Esophagus muscularis mucosa (tissue), 4 donors: Measurements from ENCODE around the gene NCOA3. TPM values are rescaled to one million over a fixed set of nuclear protein-coding genes. Genes with fewer than 3 reads are reported as not detected.

Experiments
- DNase-seq: peaks from one replicate; pipeline ENCODE4 v3.0.0-alpha.2; 2017; ENCODE audit errors: extremely low spot score
- H3K27ac ChIP-seq, 4 donors: fragments of 200-600 bp; sonication (generic); replicated peaks in 1 of 4; 1 replicate in 3 of 4; 2 replicates in 1 of 4; pipeline ENCODE4 v1.5.1; 2016 to 2019; ENCODE audit warnings: mild to moderate bottlenecking in 1 of 4
- H3K27me3 ChIP-seq, 4 donors: fragments of 200-600 bp; sonication (generic); one replicate each; pipeline versions ENCODE4 v1.5.1 to v1.6.0; 2016 to 2019
- H3K36me3 ChIP-seq, 4 donors: fragments of 200-600 bp; sonication (generic); one replicate each; pipeline ENCODE4 v1.5.1; 2016 to 2019
- H3K4me1 ChIP-seq, 4 donors: fragments of 200-600 bp; sonication (generic); one replicate each; pipeline ENCODE4 v1.5.1; 2016 to 2019
- H3K4me3 ChIP-seq, 4 donors: fragments of 200-600 bp; sonication (generic); 1 replicate in 2 of 4; 2 replicates in 2 of 4; pipeline ENCODE4 v1.5.1; 2016 to 2019; ENCODE audit warnings: mild to moderate bottlenecking in 4 of 4, moderate library complexity in 1 of 4
- H3K9me3 ChIP-seq, 4 donors: fragments of 200-600 bp; sonication (generic); 1 replicate in 3 of 4; 2 replicates in 1 of 4; pipeline ENCODE4 v1.5.1; 2016 to 2019
- EP300 ChIP-seq: sonication (generic); formaldehyde crosslinking; IDR thresholded peaks from one replicate; pipeline ENCODE4 v1.6.1; 2017; ENCODE audit warnings: antibody characterized with exemption
- POLR2A ChIP-seq: fragments of 450-650 bp; IDR thresholded peaks from one replicate; pipeline ENCODE4 v1.6.1; 2017; ENCODE audit warnings: antibody characterized with exemption, moderate library complexity, mild to moderate bottlenecking, low read depth
- POLR2AphosphoS5 ChIP-seq, 2 donors: sonication (generic); formaldehyde crosslinking; IDR thresholded peaks; one replicate each; pipeline ENCODE4 v1.6.1; 2017; ENCODE audit warnings: antibody characterized with exemption in 2 of 2
- WGBS: methylation state at CpG from one replicate; pipeline ENCODE4 v1.1.5; 2018; 5-methylcytosine and 5-hydroxymethylcytosine counted together
- intact Hi-C: fragments of 100-400 bp; cut with DNase I; formaldehyde crosslinking; loops from one replicate; pipeline ENCODE4 v1.15.1; 2023
- total RNA-seq, 4 donors: library from RNA; depleted of rRNA; stranded (reverse); fragments of >200 nt; gene quantifications; one replicate each; pipeline versions ENCODE4 v1.1.0 to v1.2.1, GENCODE V29; 2016
- TF ChIP-seq, protein P1 (sequence below), 3 experiments: fragments of 200-600 bp in 2 of 3; fragments of 450-650 bp in 1 of 3; sonication (generic) in 2 of 3; IDR thresholded peaks; one replicate each; pipeline ENCODE4 v1.5.1; 2017 to 2019; ENCODE audit warnings: antibody characterized with exemption in 3 of 3, mild to moderate bottlenecking in 2 of 3, moderate library complexity in 1 of 3

The NCOA3 gene
- total RNA-seq, 4 donors from 2014 or later = 25.7 to 51.4 (median 35.8) TPM

DNA sequence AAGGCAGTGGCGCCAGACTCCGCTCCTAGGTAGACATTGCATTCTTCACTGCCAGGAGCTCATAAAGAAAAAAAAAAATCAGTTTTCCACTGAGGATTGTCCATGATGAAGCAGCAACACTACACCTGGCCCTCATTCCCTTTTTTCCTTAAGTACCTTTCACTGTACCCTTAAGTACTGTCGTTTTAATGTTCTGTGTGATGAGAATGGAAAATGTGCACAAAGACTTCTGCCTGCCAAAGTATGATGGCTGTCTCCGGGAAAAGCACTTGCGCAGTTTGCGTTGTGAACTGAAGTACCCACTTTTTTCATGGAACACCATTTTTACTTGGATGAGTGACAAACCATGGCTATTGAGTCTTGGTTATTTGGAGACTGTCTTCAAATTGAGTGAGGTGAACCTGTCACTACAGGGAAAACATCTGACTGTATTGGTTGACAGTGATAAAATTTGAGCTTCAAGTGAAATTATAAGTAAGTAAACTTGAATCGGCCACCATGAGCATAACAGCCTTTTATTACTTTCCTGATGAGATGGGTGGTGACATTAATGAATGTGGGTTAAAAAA lies 104.8 kb downstream of the NCOA3 start:
- 99% methylated on average over 7 of the region's 7 CpGs for WGBS
- intact Hi-C loops = no loop called here
- Histone ChIP-seq H3K36me3 (no peaks in the 10 kb centered on the region), H3K4me3 (no peak overlapping the region), H3K9me3 (no peaks in the 10 kb centered on the region), H3K4me1 (peaks cover 21 to 33% (median 27%) of the 10 kb centered on the region in 4 donors), H3K27ac (no peak overlapping the region), H3K27me3 (no peaks in the 10 kb centered on the region)
- no peak for DNase-seq
- TF ChIP-seq POLR2AphosphoS5 (IDR thresholded peaks at IDR 0.05) (no peak), EP300 (no peak), POLR2A (no peak)
- TF ChIP-seq, protein P1, sequence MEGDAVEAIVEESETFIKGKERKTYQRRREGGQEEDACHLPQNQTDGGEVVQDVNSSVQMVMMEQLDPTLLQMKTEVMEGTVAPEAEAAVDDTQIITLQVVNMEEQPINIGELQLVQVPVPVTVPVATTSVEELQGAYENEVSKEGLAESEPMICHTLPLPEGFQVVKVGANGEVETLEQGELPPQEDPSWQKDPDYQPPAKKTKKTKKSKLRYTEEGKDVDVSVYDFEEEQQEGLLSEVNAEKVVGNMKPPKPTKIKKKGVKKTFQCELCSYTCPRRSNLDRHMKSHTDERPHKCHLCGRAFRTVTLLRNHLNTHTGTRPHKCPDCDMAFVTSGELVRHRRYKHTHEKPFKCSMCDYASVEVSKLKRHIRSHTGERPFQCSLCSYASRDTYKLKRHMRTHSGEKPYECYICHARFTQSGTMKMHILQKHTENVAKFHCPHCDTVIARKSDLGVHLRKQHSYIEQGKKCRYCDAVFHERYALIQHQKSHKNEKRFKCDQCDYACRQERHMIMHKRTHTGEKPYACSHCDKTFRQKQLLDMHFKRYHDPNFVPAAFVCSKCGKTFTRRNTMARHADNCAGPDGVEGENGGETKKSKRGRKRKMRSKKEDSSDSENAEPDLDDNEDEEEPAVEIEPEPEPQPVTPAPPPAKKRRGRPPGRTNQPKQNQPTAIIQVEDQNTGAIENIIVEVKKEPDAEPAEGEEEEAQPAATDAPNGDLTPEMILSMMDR (IDR thresholded peaks at IDR 0.05) = no peak

DNA sequence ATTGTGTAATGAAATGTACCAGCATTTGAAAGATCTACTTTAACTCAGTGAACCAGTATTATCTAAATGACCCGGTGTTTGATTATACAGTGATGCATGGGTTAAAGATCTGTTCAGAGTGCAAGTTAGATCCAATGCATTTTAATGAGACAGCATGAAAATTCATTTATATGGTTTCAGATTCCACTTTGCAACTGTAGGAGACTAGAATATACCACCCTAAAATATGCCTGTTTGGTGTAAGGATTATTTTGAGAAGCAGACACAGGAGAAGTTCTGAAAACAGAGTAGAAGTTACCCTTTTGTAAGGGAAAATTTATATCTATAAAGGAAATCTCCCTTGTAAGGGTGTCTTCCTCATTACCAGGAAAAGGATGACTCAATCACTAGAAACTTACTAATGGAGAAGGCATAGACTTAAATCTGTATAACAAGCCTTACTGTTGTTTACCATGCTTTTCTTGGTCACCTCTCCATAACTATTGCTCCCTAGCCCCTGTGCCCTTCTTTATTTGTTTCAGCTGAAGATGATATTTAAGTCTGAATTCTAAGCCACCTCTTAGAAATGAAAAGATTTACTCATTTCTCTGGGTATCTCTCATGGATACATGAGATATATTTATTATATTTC lies 105.4 kb downstream of the NCOA3 start:
- DNase-seq = no peak
- H3K27ac ChIP-seq = no peak overlapping the region
- H3K4me1 ChIP-seq = peaks cover 15 to 27% (median 21%) of the 10 kb centered on the region in 4 donors
- no peaks in the 10 kb centered on the region for H3K36me3 ChIP-seq
- 91% methylated on average over 1 of the region's 1 CpG for WGBS
- H3K9me3 ChIP-seq = no peaks in the 10 kb centered on the region
- intact Hi-C loops = no loop called here
- no peaks in the 10 kb centered on the region for H3K27me3 ChIP-seq
- TF ChIP-seq EP300 (no peak), POLR2AphosphoS5 (IDR thresholded peaks at IDR 0.05) (no peak), POLR2A (no peak)
- TF ChIP-seq, protein P1 (IDR thresholded peaks at IDR 0.05) = no peak
- no peak overlapping the region for H3K4me3 ChIP-seq

DNA sequence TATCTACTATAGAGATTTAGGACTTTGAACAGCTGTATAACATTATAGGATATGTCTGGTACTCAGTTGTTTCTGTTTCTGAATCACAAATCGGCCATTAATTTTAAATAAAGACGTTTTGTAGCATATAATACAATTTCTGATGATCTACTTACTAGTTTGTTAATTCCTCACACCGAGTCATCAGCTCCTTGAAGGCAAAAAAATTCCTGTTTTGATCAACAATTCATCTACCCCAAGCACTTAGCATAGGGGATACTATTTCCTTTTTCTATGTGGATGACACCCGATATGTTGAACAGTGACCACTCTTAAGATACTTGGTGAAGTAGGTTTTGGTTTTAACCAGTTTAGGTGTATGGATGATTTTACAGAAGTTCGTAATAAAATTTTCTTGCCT lies 107.3 kb downstream of the NCOA3 start:
- intact Hi-C loops = no loop called here
- peaks cover 15 to 22% (median 20%) of the 10 kb centered on the region in 4 donors for H3K4me1 ChIP-seq
- WGBS = 85% methylated on average over 5 of the region's 5 CpGs

DNA sequence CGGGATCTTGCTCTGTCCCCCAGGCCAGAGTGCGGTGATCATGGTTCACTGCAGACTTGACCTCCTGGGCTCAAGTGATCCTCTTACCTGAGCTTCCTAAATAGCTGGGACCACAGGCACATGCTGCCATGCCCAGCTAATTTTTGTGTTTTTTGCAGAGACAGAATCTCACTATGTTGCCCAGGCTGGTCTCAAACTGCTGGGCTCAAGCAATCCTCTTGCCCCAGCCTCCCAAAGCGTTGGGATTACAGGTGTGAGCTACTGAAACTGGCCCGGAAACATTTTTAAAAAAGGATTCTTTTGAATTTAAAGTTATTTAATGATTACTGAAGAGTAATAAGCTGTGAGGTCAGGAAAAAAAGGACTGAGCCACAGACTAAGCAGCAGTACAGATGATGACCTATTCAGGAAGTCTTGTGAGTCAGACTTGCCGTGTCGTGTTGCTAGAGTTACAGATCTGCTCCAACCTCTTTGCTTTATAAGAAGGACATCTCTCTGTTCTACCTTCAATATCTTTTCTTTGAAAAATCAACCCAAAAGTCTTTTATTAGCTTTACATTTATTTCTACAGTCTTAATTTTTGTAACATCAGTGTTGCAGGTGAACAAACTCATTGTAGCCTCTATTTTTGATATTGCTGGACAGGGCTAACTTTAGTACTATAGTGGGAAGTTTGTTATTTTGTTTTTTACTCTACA lies 108.7 kb downstream of the NCOA3 start:
- Histone ChIP-seq H3K4me1 (peaks cover 15 to 30% (median 22%) of the 10 kb centered on the region in 4 donors), H3K36me3 (no peaks in the 10 kb centered on the region), H3K9me3 (no peaks in the 10 kb centered on the region), H3K27ac (peak overlapping the region in 2 of 4 donors; percentile 8 to 29), H3K27me3 (no peaks in the 10 kb centered on the region), H3K4me3 (no peak overlapping the region)
- no peak for TF ChIP-seq POLR2A
- TF ChIP-seq EP300 = no peak
- TF ChIP-seq, protein P1 (IDR thresholded peaks at IDR 0.05) = no peak
- TF ChIP-seq POLR2AphosphoS5 (IDR thresholded peaks at IDR 0.05) = peak in 1 of 2 donors; percentile 54
- no peak for DNase-seq
- 59% methylated on average over 6 of the region's 6 CpGs for WGBS
- intact Hi-C loops = loop anchor here (10.0 kb wide), 1 partner anchor 106 kb away; the partner anchor contains the start of gene NCOA3

More for the DNA sequence above, 107.3 kb downstream of the NCOA3 start:
- no peak overlapping the region for H3K27ac ChIP-seq
- no peaks in the 10 kb centered on the region for H3K9me3 ChIP-seq
- no peak for DNase-seq
- no peak overlapping the region for H3K4me3 ChIP-seq
- no peaks in the 10 kb centered on the region for H3K27me3 ChIP-seq
- TF ChIP-seq EP300 = no peak
- TF ChIP-seq, protein P1 (IDR thresholded peaks at IDR 0.05) = no peak
- TF ChIP-seq POLR2AphosphoS5 (IDR thresholded peaks at IDR 0.05) = no peak
- TF ChIP-seq POLR2A = no peak
- H3K36me3 ChIP-seq = no peaks in the 10 kb centered on the region
